ENCODE measurements around the gene INSR.

GRCh38 chr19:7199613-7200533, 94.3 kb downstream of the INSR start:
- TF ChIP-seq CTCF (IDR thresholded peaks at IDR 0.05 in 4 of 5, conservative IDR thresholded peaks at IDR 0.05 in 1 of 5) = no peak
- TF ChIP-seq POLR2A (IDR thresholded peaks at IDR 0.05) = no peak

Data from gastrocnemius medialis (tissue), 4 donors.